Stimulated activated memory B cell treated with anti-CD40 and anti-IgM and Interleukin-4, amounts not matched to agents 10 μg/mL and 1 μg/mL and 100 μg/mL, for 72 hours (primary cell): ENCODE measurements around the gene ANXA11.

Source experiments
- ATAC-seq: fragments of 150-1000 bp; cut with Tn5 transposase; 2 replicates; pipeline ENCODE4 v1.10.0; 2021
- H3K27ac Mint-ChIP-seq: one replicate; pipeline ENCODE4 v1.8.0; 2022; ENCODE audit warnings: mild to moderate bottlenecking, mixed read lengths
- H3K27me3 Mint-ChIP-seq: one replicate; pipeline ENCODE4 v1.8.0; 2022; ENCODE audit warnings: mixed read lengths
- H3K36me3 Mint-ChIP-seq: one replicate; pipeline ENCODE4 v1.8.0; 2022; ENCODE audit warnings: mixed read lengths
- H3K4me1 Mint-ChIP-seq: one replicate; pipeline ENCODE4 v1.8.0; 2022; ENCODE audit warnings: mixed read lengths
- H3K4me3 Mint-ChIP-seq: one replicate; pipeline ENCODE4 v1.8.0; 2022; ENCODE audit warnings: mild to moderate bottlenecking, moderate library complexity, mixed read lengths
- H3K9me3 Mint-ChIP-seq: one replicate; pipeline ENCODE4 v1.8.0; 2022; ENCODE audit warnings: mixed read lengths

The ANXA11 gene

GRCh38 chr10:80185578-80186299 lies 19.6 kb downstream of the ANXA11 start:
- no peaks in the 10 kb centered on the region for H3K9me3 Mint-ChIP-seq
- peak overlapping the region; percentile 77 for H3K27ac Mint-ChIP-seq
- peak overlapping the region; percentile 34 for H3K4me3 Mint-ChIP-seq
- H3K27me3 Mint-ChIP-seq = no peaks in the 10 kb centered on the region
- no peak for ATAC-seq
- peaks cover 12% of the 10 kb centered on the region for H3K36me3 Mint-ChIP-seq
- peaks cover 83% of the 10 kb centered on the region for H3K4me1 Mint-ChIP-seq

- Mint-ChIP-seq H3K9me3 (no peaks in the 10 kb centered on the region), H3K36me3 (peaks cover 12% of the 10 kb centered on the region), H3K27me3 (no peaks in the 10 kb centered on the region), H3K27ac (no peak overlapping the region), H3K4me3 (no peak overlapping the region), H3K4me1 (peaks cover 86% of the 10 kb centered on the region)
- no peak for ATAC-seq
These were observed 21.0 kb downstream of the ANXA11 start for GRCh38 chr10:80184291-80184690.

GRCh38 chr10:80183436-80183835 lies 21.9 kb downstream of the ANXA11 start:
- Mint-ChIP-seq H3K36me3 (peaks cover 12% of the 10 kb centered on the region), H3K4me3 (no peak overlapping the region), H3K27me3 (no peaks in the 10 kb centered on the region), H3K9me3 (no peaks in the 10 kb centered on the region), H3K27ac (no peak overlapping the region), H3K4me1 (peaks cover 86% of the 10 kb centered on the region)
- no peak for ATAC-seq

GRCh38 chr10:80182986-80183385 lies 22.4 kb downstream of the ANXA11 start:
- ATAC-seq = no peak
- H3K4me3 Mint-ChIP-seq = no peak overlapping the region
- no peaks in the 10 kb centered on the region for H3K27me3 Mint-ChIP-seq
- H3K9me3 Mint-ChIP-seq = no peaks in the 10 kb centered on the region
- peaks cover 86% of the 10 kb centered on the region for H3K4me1 Mint-ChIP-seq
- H3K36me3 Mint-ChIP-seq = peaks cover 12% of the 10 kb centered on the region
- no peak overlapping the region for H3K27ac Mint-ChIP-seq

- H3K9me3 Mint-ChIP-seq = no peaks in the 10 kb centered on the region
- no peaks in the 10 kb centered on the region for H3K27me3 Mint-ChIP-seq
- H3K4me3 Mint-ChIP-seq = no peak overlapping the region
- ATAC-seq = no peak
- H3K4me1 Mint-ChIP-seq = peaks cover 58% of the 10 kb centered on the region
- H3K27ac Mint-ChIP-seq = peak overlapping the region; percentile 53
- peaks cover 16% of the 10 kb centered on the region for H3K36me3 Mint-ChIP-seq
These were observed 27.3 kb downstream of the ANXA11 start for GRCh38 chr10:80177781-80178636.

GRCh38 chr10:80176526-80176925 lies 28.8 kb downstream of the ANXA11 start:
- ATAC-seq = no peak
- H3K4me1 Mint-ChIP-seq = peaks cover 46% of the 10 kb centered on the region
- H3K27ac Mint-ChIP-seq = peak overlapping the region; percentile 29
- H3K9me3 Mint-ChIP-seq = no peaks in the 10 kb centered on the region
- H3K36me3 Mint-ChIP-seq = peaks cover 12% of the 10 kb centered on the region
- no peaks in the 10 kb centered on the region for H3K27me3 Mint-ChIP-seq
- H3K4me3 Mint-ChIP-seq = no peak overlapping the region

- no peak for ATAC-seq
- Mint-ChIP-seq H3K36me3 (peaks cover 19% of the 10 kb centered on the region), H3K9me3 (no peaks in the 10 kb centered on the region), H3K4me3 (no peak overlapping the region), H3K27me3 (no peaks in the 10 kb centered on the region), H3K4me1 (peaks cover 42% of the 10 kb centered on the region), H3K27ac (no peak overlapping the region)
These were observed 30.5 kb downstream of the ANXA11 start for GRCh38 chr10:80174641-80175395.

- no peak overlapping the region for H3K4me3 Mint-ChIP-seq
- ATAC-seq = no peak
These were observed 31.9 kb downstream of the ANXA11 start for GRCh38 chr10:80173466-80173865.

GRCh38 chr10:80172896-80173295 lies 32.4 kb downstream of the ANXA11 start:
- Mint-ChIP-seq H3K9me3 (no peaks in the 10 kb centered on the region), H3K27ac (no peak overlapping the region), H3K27me3 (no peaks in the 10 kb centered on the region), H3K36me3 (peaks cover 28% of the 10 kb centered on the region), H3K4me3 (no peak overlapping the region), H3K4me1 (peaks cover 30% of the 10 kb centered on the region)
- ATAC-seq = no peak

More at GRCh38 chr10:80173466-80173865, 31.9 kb downstream of the ANXA11 start:
- Mint-ChIP-seq H3K4me1 (peaks cover 36% of the 10 kb centered on the region), H3K27me3 (no peaks in the 10 kb centered on the region), H3K27ac (no peak overlapping the region), H3K9me3 (no peaks in the 10 kb centered on the region), H3K36me3 (peaks cover 28% of the 10 kb centered on the region)

GRCh38 chr10:80171248-80171660 lies 34.1 kb downstream of the ANXA11 start:
- Mint-ChIP-seq H3K4me3 (no peak overlapping the region), H3K36me3 (peaks cover 23% of the 10 kb centered on the region), H3K27ac (peak overlapping the region; percentile 57), H3K9me3 (no peaks in the 10 kb centered on the region), H3K27me3 (no peaks in the 10 kb centered on the region), H3K4me1 (peaks cover 18% of the 10 kb centered on the region)
- ATAC-seq = no peak

GRCh38 chr10:80170641-80171040 lies 34.7 kb downstream of the ANXA11 start:
- H3K27me3 Mint-ChIP-seq = no peaks in the 10 kb centered on the region
- no peak overlapping the region for H3K4me3 Mint-ChIP-seq
- peaks cover 29% of the 10 kb centered on the region for H3K36me3 Mint-ChIP-seq
- peak overlapping the region; percentile 57 for H3K27ac Mint-ChIP-seq
- ATAC-seq = no peak
- H3K9me3 Mint-ChIP-seq = no peaks in the 10 kb centered on the region
- peaks cover 21% of the 10 kb centered on the region for H3K4me1 Mint-ChIP-seq

GRCh38 chr10:80170026-80170425 lies 35.3 kb downstream of the ANXA11 start:
- peaks cover 33% of the 10 kb centered on the region for H3K36me3 Mint-ChIP-seq
- no peaks in the 10 kb centered on the region for H3K27me3 Mint-ChIP-seq

GRCh38 chr10:80168679-80169380 lies 36.5 kb downstream of the ANXA11 start:
- Mint-ChIP-seq H3K36me3 (peaks cover 40% of the 10 kb centered on the region), H3K4me1 (peaks cover 26% of the 10 kb centered on the region), H3K9me3 (no peaks in the 10 kb centered on the region), H3K27me3 (no peaks in the 10 kb centered on the region), H3K27ac (no peak overlapping the region), H3K4me3 (no peak overlapping the region)
- ATAC-seq = peak; percentile 62

More at GRCh38 chr10:80170026-80170425, 35.3 kb downstream of the ANXA11 start:
- Mint-ChIP-seq H3K27ac (no peak overlapping the region), H3K4me1 (peaks cover 26% of the 10 kb centered on the region), H3K9me3 (no peaks in the 10 kb centered on the region), H3K4me3 (no peak overlapping the region)
- ATAC-seq = no peak

GRCh38 chr10:80168162-80168511 lies 37.2 kb downstream of the ANXA11 start:
- Mint-ChIP-seq H3K27me3 (no peaks in the 10 kb centered on the region), H3K27ac (no peak overlapping the region), H3K4me3 (no peak overlapping the region), H3K36me3 (peaks cover 47% of the 10 kb centered on the region), H3K4me1 (peaks cover 26% of the 10 kb centered on the region), H3K9me3 (no peaks in the 10 kb centered on the region)
- ATAC-seq = no peak
